Smooth muscle cell (in vitro differentiated cells): ENCODE results near the gene B4GALT6. TPM values are rescaled to one million over a fixed set of nuclear protein-coding genes. Genes with fewer than 3 reads are reported as not detected.

ENCODE experiments used
- DNase-seq: peaks from one replicate; lab custom pipeline; 2025; ENCODE audit not compliant: unreplicated experiment; lab: John Stamatoyannopoulos, UW
- H2AFZ ChIP-seq: fragments of 200-600 bp; sonication (generic); 2 replicates; pipeline ENCODE4 v1.6.0; 2016; ENCODE audit warnings: antibody characterized with exemption, low read depth, mild to moderate bottlenecking
- H3F3A ChIP-seq: fragments of 200-600 bp; sonication (generic); 2 replicates; pipeline ENCODE4 v1.6.0; 2017; ENCODE audit warnings: antibody characterized with exemption, low read depth
- H3K27ac ChIP-seq: fragments of 200-600 bp; sonication (generic); 2 replicates; pipeline ENCODE4 v1.5.1; 2016; ENCODE audit warnings: low read depth, mild to moderate bottlenecking
- H3K27me3 ChIP-seq: fragments of 200-600 bp; sonication (generic); 2 replicates; pipeline ENCODE4 v1.6.1; 2016; ENCODE audit warnings: low read depth, mild to moderate bottlenecking
- H3K36me3 ChIP-seq: fragments of 200-600 bp; sonication (generic); 2 replicates; pipeline ENCODE4 v1.5.1; 2016; ENCODE audit warnings: low read depth
- H3K4me1 ChIP-seq: fragments of 200-600 bp; sonication (generic); 2 replicates; pipeline ENCODE4 v1.5.1; 2016; ENCODE audit warnings: low read depth
- H3K4me2 ChIP-seq: fragments of 200-600 bp; sonication (generic); 2 replicates; pipeline ENCODE4 v1.6.0; 2016; ENCODE audit warnings: mild to moderate bottlenecking
- H3K4me3 ChIP-seq: fragments of 200-600 bp; sonication (generic); 2 replicates; pipeline ENCODE4 v1.5.1; 2016; ENCODE audit warnings: mild to moderate bottlenecking
- H3K79me2 ChIP-seq: fragments of 200-600 bp; sonication (generic); 2 replicates; pipeline ENCODE4 v1.6.0; 2016; ENCODE audit warnings: low read depth, mild to moderate bottlenecking
- H3K9ac ChIP-seq: fragments of 200-600 bp; sonication (generic); 2 replicates; pipeline ENCODE4 v1.6.0; 2016; ENCODE audit warnings: low read depth
- H3K9me3 ChIP-seq: fragments of 200-600 bp; sonication (generic); replicated peaks from 2 replicates; pipeline ENCODE4 v1.5.1; 2016; ENCODE audit warnings: low read depth
- H4K20me1 ChIP-seq: fragments of 200-600 bp; sonication (generic); 2 replicates; pipeline ENCODE4 v1.6.0; 2016; ENCODE audit warnings: low read depth
- CTCF ChIP-seq: fragments of 200-600 bp; sonication (generic); IDR thresholded peaks from 2 replicates; pipeline ENCODE4 v1.5.1; 2017; ENCODE audit warnings: borderline replicate concordance, mild to moderate bottlenecking, antibody characterized with exemption; ENCODE audit not compliant: insufficient read depth, poor library complexity, severe bottlenecking
- WGBS: methylation state at CpG from one replicate; pipeline ENCODE4 v1.1.7; 2016; ENCODE audit warnings: low lambda C conversion rate; 5-methylcytosine and 5-hydroxymethylcytosine counted together
- polyA plus RNA-seq: library from polyadenylated mRNA; unstranded; fragments of >200 nt; fragmentation: Nextera tagmentation; extraction: Ambion mirVana; gene quantifications from 2 replicates; pipeline ENCODE4 v1.2.1, GENCODE V29; 2016
- total RNA-seq: library from RNA; depleted of rRNA; stranded (reverse); fragments of >200 nt; gene quantifications from 2 replicates; pipeline ENCODE4 v1.2.3, GENCODE V29; 2014

The B4GALT6 gene
- total and polyA plus RNA-seq, 2 experiments from 2014 or later, result 4.0 to 15.1 TPM

- H3K9ac ChIP-seq, result no peak overlapping the region
- no peaks in the 10 kb centered on the region for H3K27me3 ChIP-seq
- peaks cover 4% of the 10 kb centered on the region for H3K9me3 ChIP-seq
- H3K27ac ChIP-seq, result no peak overlapping the region
- no peak overlapping the region for H3K4me3 ChIP-seq
- H3K4me1 ChIP-seq, result no peaks in the 10 kb centered on the region
- TF ChIP-seq CTCF, result no peak
- H3K36me3 ChIP-seq, result no peaks in the 10 kb centered on the region
- no peaks in the 10 kb centered on the region for H4K20me1 ChIP-seq
- no peak for DNase-seq
- H3K79me2 ChIP-seq, result no peaks in the 10 kb centered on the region
- WGBS, result 97% methylated on average over 1 of the region's 1 CpG
- no peak overlapping the region for H2AFZ ChIP-seq
- H3K4me2 ChIP-seq, result no peak overlapping the region
- H3F3A ChIP-seq, result no peaks in the 10 kb centered on the region
These were observed 17.4 kb upstream of the B4GALT6 start for GRCh38 chr18:31701744-31702143.

GRCh38 chr18:31700990-31701389 lies 16.6 kb upstream of the B4GALT6 start:
- Histone ChIP-seq H3K27me3 (no peaks in the 10 kb centered on the region), H2AFZ (no peak overlapping the region), H3K9me3 (peaks cover 4% of the 10 kb centered on the region), H4K20me1 (no peaks in the 10 kb centered on the region), H3K9ac (no peak overlapping the region), H3K36me3 (no peaks in the 10 kb centered on the region), H3F3A (no peaks in the 10 kb centered on the region), H3K4me2 (no peak overlapping the region), H3K4me3 (no peak overlapping the region), H3K79me2 (no peaks in the 10 kb centered on the region), H3K27ac (no peak overlapping the region), H3K4me1 (no peaks in the 10 kb centered on the region)
- no peak for DNase-seq
- 100% methylated on average over 1 of the region's 1 CpG for WGBS
- TF ChIP-seq CTCF, result no peak

GRCh38 chr18:31697351-31698298 lies 13.2 kb upstream of the B4GALT6 start:
- Histone ChIP-seq H3K36me3 (no peaks in the 10 kb centered on the region), H3K4me3 (no peak overlapping the region), H3K4me2 (no peak overlapping the region), H3F3A (no peaks in the 10 kb centered on the region), H4K20me1 (no peaks in the 10 kb centered on the region), H3K27me3 (no peaks in the 10 kb centered on the region), H3K27ac (no peak overlapping the region), H3K79me2 (no peaks in the 10 kb centered on the region), H3K9me3 (peaks cover 4% of the 10 kb centered on the region), H2AFZ (no peak overlapping the region), H3K9ac (no peak overlapping the region), H3K4me1 (no peaks in the 10 kb centered on the region)
- no peak for TF ChIP-seq CTCF
- DNase-seq, result no peak
- 77% methylated on average over 6 of the region's 6 CpGs for WGBS

- Histone ChIP-seq H3K27ac (no peak overlapping the region), H4K20me1 (no peaks in the 10 kb centered on the region), H3K4me3 (no peak overlapping the region), H3K9ac (no peak overlapping the region), H2AFZ (no peak overlapping the region), H3K36me3 (no peaks in the 10 kb centered on the region), H3K4me1 (no peaks in the 10 kb centered on the region), H3K27me3 (no peaks in the 10 kb centered on the region), H3K9me3 (peaks cover 4% of the 10 kb centered on the region), H3K4me2 (no peak overlapping the region), H3K79me2 (no peaks in the 10 kb centered on the region), H3F3A (no peaks in the 10 kb centered on the region)
- no peak for TF ChIP-seq CTCF
- no peak for DNase-seq
- WGBS, result 95% methylated on average over 3 of the region's 3 CpGs
These were observed 11.6 kb upstream of the B4GALT6 start for GRCh38 chr18:31695989-31696388.
